ENCODE measurements around the gene FCF1. TPM values are rescaled to one million over a fixed set of nuclear protein-coding genes. Genes with fewer than 3 reads are reported as not detected.

The FCF1 gene
- total and polyA plus RNA-seq, 7 donors: 18.6 to 35.7 (median 25.7) TPM

DNA sequence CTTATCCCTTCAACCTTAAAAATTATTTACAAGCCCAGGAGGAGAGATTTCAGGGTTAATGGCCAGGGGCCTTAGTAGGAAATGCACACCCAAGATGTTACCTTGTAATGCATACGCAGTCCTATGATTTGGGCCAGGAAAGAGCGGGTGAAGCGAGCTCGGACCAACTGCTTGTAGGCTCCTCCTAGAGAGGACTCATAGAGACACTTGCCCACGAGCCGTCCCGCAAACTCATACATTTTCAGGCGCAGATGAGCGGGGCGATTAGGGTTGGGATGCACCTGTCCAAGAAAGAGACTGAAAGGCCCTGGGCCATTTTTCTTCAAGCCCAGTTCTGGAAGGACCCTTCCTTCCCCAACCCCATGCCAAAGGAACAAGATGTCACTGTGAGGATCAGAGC lies 43.1 kb upstream of the FCF1 start:
- Histone ChIP-seq H3K4me1 (no peaks in the 10 kb centered on the region), H3K9me3 (no peaks in the 10 kb centered on the region), H3K27ac (no peak overlapping the region), H3K4me3 (no peak overlapping the region), H3K36me3 (peaks cover 23 to 100% (median 55%) of the 10 kb centered on the region in 4 donors), H3K27me3 (no peaks in the 10 kb centered on the region)
- no peak for DNase-seq
- TF ChIP-seq POLR2AphosphoS5 (IDR thresholded peaks at IDR 0.05) (no peak), POLR2A (IDR thresholded peaks at IDR 0.05) (no peak), EP300 (IDR thresholded peaks at IDR 0.05) (no peak)
- TF ChIP-seq, protein P1, sequence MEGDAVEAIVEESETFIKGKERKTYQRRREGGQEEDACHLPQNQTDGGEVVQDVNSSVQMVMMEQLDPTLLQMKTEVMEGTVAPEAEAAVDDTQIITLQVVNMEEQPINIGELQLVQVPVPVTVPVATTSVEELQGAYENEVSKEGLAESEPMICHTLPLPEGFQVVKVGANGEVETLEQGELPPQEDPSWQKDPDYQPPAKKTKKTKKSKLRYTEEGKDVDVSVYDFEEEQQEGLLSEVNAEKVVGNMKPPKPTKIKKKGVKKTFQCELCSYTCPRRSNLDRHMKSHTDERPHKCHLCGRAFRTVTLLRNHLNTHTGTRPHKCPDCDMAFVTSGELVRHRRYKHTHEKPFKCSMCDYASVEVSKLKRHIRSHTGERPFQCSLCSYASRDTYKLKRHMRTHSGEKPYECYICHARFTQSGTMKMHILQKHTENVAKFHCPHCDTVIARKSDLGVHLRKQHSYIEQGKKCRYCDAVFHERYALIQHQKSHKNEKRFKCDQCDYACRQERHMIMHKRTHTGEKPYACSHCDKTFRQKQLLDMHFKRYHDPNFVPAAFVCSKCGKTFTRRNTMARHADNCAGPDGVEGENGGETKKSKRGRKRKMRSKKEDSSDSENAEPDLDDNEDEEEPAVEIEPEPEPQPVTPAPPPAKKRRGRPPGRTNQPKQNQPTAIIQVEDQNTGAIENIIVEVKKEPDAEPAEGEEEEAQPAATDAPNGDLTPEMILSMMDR (IDR thresholded peaks at IDR 0.05): no peak
- WGBS, 2 donors: 98% methylated on average over 10 of the region's 10 CpGs
- intact Hi-C loops (cut with DNase I): no loop called here

DNA sequence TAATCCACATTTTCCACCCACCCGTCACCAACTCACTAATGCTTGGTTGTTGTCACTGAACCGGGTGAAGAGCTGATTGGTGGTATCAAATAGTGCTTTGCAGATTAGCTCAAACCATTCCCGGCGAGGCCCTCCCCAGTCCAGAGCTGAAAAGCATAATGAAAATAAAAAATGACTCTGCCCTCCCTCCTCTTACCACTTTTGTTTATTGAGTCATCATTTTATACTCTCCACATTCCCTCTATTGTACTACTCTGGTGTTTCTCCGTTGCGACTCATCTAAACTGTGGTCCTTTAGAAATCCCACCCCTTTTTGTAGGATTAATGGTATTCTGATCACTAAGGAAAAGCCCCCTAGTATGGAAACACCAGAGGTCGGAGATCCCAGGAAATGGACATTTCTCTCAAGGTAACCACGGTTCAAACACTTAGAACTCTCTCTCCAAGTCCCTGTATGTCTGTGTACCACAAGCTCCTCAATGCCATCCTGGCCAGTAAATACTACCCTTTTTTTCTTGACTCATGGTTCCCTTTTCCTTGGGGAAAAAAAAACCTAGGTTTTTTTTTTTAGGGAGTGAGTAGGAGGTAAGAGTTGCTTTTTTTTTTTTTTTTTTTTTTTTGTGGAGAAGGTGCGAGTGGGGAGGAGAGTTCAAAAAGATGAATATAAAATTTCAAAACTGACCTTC lies 42.1 kb upstream of the FCF1 start:
- Histone ChIP-seq H3K9me3 (no peaks in the 10 kb centered on the region), H3K27me3 (no peaks in the 10 kb centered on the region), H3K4me3 (no peak overlapping the region), H3K36me3 (peaks cover 23 to 99% (median 59%) of the 10 kb centered on the region in 4 donors), H3K27ac (peak overlapping the region in 1 of 4 donors; percentile 25), H3K4me1 (no peaks in the 10 kb centered on the region)
- DNase-seq: no peak
- intact Hi-C loops (cut with DNase I): no loop called here
- WGBS, 2 donors: 94 to 95% methylated on average over 9 of the region's 9 CpGs
- TF ChIP-seq, protein P1 (IDR thresholded peaks at IDR 0.05): no peak
- TF ChIP-seq POLR2AphosphoS5 (IDR thresholded peaks at IDR 0.05) (no peak), POLR2A (IDR thresholded peaks at IDR 0.05) (no peak), EP300 (IDR thresholded peaks at IDR 0.05) (no peak)

DNA sequence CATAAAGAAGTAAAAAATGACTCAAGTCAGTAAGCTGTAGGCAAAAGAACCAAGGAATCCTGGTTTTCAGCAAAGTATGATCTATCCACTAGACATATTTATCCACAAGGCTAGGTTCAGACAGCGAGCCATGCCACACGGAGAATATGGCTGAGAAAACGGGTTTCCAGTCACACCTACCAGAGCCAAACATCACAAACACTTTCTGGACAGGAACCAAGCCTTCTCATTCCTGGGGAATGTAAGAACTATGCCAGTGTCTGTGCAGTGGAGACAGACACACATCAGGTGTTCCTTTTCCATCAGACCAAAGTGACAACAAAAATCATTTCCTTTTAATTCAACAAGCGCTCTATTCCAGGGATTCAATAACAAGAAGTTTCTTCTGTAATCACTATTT lies 41.2 kb upstream of the FCF1 start:
- Histone ChIP-seq H3K4me3 (no peak overlapping the region), H3K4me1 (no peaks in the 10 kb centered on the region), H3K27ac (peak overlapping the region in 1 of 4 donors; percentile 25), H3K36me3 (peaks cover 22 to 97% (median 64%) of the 10 kb centered on the region in 4 donors), H3K27me3 (no peaks in the 10 kb centered on the region), H3K9me3 (no peaks in the 10 kb centered on the region)
- intact Hi-C loops (cut with DNase I): no loop called here
- WGBS, 2 donors: 88 to 95% methylated on average over 4 of the region's 4 CpGs
- TF ChIP-seq EP300 (IDR thresholded peaks at IDR 0.05) (no peak), POLR2AphosphoS5 (IDR thresholded peaks at IDR 0.05) (no peak), POLR2A (IDR thresholded peaks at IDR 0.05) (no peak)
- TF ChIP-seq, protein P1 (IDR thresholded peaks at IDR 0.05): no peak
- no peak for DNase-seq

DNA sequence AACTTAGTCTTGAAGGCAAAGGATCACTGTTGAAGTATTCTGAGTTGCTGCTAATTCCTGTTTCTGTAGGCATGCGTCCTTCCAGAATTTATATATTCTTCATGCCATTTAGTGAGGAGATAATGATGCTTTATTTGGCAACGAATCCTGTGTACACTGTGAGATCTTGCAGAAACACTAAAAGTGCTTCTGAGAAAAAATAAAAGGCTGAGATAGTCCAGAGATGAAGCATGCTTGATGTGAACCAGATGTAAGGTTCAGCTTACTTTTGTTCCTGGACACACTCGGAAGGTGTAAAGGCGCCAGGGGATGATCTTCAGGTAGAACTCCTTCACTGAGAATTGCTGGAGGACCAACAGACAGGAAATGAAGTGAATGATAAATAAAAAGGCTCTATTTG lies 39.2 kb upstream of the FCF1 start:
- no peak overlapping the region for H3K27ac ChIP-seq
- TF ChIP-seq, protein P1 (IDR thresholded peaks at IDR 0.05): no peak
- TF ChIP-seq EP300 (IDR thresholded peaks at IDR 0.05) (no peak), POLR2A (IDR thresholded peaks at IDR 0.05) (no peak), POLR2AphosphoS5 (IDR thresholded peaks at IDR 0.05) (peak in 1 of 4 donors; percentile 19)

DNA sequence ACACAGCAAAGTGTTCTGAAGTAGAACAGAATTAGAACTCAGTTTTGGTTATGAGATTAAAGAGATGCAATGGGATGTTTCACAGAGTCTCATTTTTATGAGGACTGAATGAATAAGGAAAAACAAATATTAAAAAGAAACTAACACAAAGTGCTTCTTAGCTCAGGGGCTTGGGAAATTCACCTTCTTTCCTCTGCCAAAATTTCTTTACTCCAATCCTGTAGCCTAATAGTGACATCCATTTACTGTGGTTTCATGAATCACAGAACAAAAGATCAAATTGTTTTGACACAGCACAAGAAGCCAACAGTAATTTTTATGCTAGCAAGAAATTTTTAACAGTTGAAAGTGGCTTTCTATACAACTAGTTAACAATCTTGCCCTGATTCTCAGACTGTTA lies 37.7 kb upstream of the FCF1 start:
- intact Hi-C loops (cut with DNase I): no loop called here
- Histone ChIP-seq H3K4me3 (no peak overlapping the region), H3K27me3 (no peaks in the 10 kb centered on the region), H3K36me3 (peaks cover 7 to 69% (median 40%) of the 10 kb centered on the region in 4 donors), H3K4me1 (no peaks in the 10 kb centered on the region), H3K9me3 (no peaks in the 10 kb centered on the region), H3K27ac (no peak overlapping the region)
- TF ChIP-seq, protein P1 (IDR thresholded peaks at IDR 0.05): no peak
- TF ChIP-seq EP300 (IDR thresholded peaks at IDR 0.05): no peak
- TF ChIP-seq POLR2AphosphoS5 (IDR thresholded peaks at IDR 0.05): no peak
- TF ChIP-seq POLR2A (IDR thresholded peaks at IDR 0.05): no peak
- no peak for DNase-seq

More for the DNA sequence above, 39.2 kb upstream of the FCF1 start:
- intact Hi-C loops (cut with DNase I): no loop called here
- H3K4me3 ChIP-seq: no peak overlapping the region
- no peaks in the 10 kb centered on the region for H3K4me1 ChIP-seq
- no peaks in the 10 kb centered on the region for H3K27me3 ChIP-seq
- peaks cover 13 to 84% (median 54%) of the 10 kb centered on the region in 4 donors for H3K36me3 ChIP-seq
- DNase-seq: no peak
- 90 to 91% methylated on average over 4 of the region's 4 CpGs for WGBS, 2 donors
- H3K9me3 ChIP-seq: no peaks in the 10 kb centered on the region
